Muscle of back (tissue), 11 donors: Measurements from ENCODE around the gene STXBP5L. TPM values are rescaled to one million over a fixed set of nuclear protein-coding genes. Genes with fewer than 3 reads are reported as not detected.
"Not testable (repeated sequence)": the region's sequence is repeated elsewhere in the genome, so short reads cannot be mapped to it uniquely, and the experiment has no call there.

Experiments
- DNase-seq, 3 donors: peaks; one replicate each; pipeline versions ENCODE4 v3.0.0 to v3.0.0-alpha.2; 2013
- polyA plus RNA-seq, 10 donors: library from polyadenylated mRNA; unstranded; fragments of 120-200 nt; gene quantifications; one replicate each; pipeline ENCODE4 v1.2.1, GENCODE V29; 2013; ENCODE audit not compliant: insufficient read length in 10 of 10

STXBP5L gene
- polyA plus RNA-seq, 10 donors, result 0.03 to 0.20 (median 0.06) TPM; not detected in 3

- DNase-seq, result no peak
Observed at GRCh38 chr3:121018917-121019321, 110.9 kb downstream of the STXBP5L start.

DNA sequence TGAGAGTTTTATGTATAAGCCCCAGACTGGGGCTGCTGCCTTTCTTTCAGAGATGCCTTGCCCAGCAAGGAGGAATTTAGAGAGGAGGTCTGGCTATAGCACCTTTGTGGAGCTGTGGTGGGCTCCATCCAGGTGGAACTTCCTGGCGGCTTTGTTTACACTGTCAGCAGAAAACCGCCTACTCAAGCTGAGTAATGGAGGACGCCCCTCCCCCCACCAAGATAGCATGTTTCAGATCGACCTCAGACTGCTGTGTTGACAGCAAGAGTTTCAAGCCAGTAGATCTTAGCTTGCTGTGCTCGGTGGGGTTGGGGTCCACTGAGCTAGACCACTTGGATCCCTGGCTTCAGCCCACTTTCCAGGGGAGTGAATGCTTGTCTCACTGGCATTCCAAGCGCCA is 155.6 kb downstream of the STXBP5L start:
- DNase-seq, result no peak

GRCh38 chr3:121064121-121064520 is 156.1 kb downstream of the STXBP5L start:
- no peak for DNase-seq

DNA sequence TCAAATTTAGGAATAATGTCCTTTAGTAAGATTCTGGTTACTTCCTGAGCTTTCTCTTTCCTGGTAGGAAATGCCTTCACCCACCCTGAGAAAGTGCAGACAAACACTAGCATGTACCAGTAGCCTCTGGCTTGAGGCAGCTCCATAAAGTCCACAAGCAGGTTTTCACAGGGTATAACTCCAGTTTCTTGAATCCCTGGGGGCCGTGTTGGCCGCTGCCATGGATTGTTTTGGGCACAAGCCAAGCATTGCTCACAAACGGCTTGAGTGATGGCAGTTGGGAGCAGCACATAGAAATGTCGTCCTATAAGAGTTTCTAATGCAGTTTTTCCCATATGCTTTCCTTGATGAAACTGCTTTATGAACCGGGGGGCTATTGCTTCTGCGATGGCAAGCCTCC is 164.1 kb downstream of the STXBP5L start:
- peak in 2 of 3 donors; percentile 3 to 6 for DNase-seq

DNA sequence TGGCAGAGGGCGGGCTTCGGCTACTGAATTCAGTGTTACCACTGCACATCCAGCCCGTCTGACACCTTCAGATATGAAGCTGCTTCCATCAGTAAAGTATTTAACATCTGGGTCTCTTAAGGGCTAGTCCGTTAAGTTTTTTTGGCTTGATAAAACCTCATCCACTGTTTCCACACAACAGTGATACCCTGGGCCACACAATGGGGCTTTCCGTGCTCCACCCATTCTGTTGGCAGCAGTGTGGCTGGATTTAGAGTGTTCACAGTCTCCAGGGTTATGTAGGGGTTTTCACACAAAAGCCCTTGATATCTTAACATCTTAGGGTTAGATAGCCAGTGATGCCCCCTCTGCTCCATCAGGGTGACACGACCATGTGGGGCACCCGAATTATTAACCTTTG is 165.0 kb downstream of the STXBP5L start:
- DNase-seq, result no peak

- DNase-seq, result no peak
Observed at GRCh38 chr3:121075191-121075590, 167.2 kb downstream of the STXBP5L start.

DNA sequence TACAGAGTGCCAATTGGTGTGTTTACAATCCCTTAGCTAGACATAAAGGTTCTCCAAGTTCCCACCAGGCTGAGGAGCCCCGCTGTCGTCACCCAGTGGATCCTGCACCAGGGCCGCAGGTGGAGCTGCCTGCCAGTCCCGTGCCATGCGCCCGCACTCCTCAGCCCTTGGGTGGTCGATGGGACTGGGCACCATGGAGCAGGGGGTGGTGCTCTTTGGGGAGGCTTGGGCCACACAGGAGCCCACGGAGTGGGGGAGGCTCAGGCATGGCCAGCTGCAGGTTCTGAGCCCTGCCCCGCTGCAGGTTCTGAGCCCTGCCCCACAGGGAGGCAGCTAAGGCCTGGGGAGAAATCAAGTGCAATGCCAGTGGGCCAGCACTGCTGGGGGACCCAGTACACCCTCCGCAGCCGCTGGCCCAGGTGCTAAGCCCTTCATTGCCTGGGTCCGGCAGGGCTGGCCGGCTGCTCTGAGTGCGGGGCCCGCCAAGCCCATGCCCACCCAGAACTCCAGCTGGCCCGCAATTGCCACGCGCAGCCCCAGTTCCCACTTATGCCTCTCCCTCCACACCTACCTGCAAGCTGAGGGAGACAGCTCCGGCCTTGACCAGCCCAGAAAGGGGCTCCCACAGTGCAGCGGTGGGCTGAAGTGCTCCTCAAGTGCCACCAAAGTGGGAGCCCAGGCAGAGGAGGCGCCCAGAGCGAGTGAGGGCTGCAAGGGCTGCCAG is 170.5 kb downstream of the STXBP5L start:
- not testable (repeated sequence) for DNase-seq

DNA sequence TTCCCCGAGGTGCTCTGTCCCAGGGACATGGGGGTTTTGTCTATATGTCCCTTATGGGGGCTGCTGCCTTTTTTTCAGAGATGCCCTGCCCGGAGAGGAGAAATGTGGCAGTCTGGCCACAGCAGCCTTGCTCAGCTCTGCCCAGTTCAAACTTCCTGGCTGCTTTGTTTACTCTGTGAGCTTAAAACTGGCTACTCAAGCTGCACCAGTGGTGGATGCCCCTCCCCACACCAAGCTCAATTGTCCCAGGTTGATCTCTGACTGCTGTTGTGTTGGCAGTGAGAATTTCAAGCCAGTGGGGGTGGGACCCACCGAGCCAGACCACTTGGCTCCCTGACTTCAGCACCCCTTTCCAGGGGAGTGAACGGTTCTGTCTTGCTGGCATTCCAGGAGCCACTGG is 188.9 kb downstream of the STXBP5L start:
- no peak for DNase-seq

DNA sequence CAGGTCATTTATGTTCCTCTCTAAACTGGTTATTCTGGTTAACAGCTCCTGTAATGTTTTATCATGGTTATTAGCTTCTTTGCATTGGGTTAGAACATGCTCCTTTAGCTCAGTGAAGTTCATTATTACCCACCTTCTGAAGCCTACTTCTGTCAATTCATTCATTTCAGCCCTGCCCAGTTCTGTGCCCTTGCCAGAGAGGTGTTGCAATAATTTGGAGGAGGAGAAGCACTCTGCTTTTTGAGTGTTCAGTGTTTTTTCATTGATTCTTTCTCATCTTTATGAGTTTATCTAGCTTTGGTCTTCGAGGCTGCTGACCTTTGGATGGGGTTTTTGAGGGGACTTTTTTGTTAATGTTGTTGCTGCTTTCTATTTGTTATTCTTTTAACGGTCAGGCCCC is 203.1 kb downstream of the STXBP5L start:
- DNase-seq, result not testable (repeated sequence)

DNA sequence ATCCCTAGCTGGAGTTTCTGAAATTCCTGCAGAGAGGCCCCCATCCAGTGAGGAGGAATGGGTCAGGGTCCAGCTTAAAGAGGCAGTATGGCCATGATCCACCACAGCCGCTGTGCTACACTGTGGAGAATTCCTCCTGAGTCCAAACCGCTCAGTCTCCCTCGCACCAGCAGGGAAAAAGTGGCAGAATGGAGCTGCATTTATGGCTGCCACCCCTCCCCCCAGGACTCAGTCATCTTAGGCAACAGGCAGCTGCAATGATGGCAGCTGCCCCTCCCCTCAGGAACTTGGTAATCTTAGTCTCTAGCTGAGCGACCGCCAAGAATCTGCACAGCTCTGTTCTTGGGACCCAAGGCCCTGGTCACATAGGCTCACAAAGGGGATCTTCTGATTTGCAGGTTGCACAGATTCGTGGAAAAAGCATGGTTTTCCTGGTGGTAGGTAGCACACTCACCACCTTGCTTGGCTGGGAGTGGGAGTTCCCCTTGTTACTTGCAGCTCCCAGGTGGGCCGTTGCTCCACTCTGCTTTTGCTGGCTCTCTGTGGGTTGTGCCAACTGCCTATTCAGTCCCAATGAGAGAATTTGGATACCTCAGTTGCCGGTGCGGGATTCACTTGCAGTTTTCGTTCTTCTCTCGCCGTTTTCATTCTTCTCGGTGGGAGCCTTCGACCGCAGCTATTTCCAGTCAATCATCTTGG is 204.1 kb downstream of the STXBP5L start:
- peak in 1 of 3 donors; percentile 0 for DNase-seq

- DNase-seq, result no peak
Observed at GRCh38 chr3:121126033-121126706, 218.2 kb downstream of the STXBP5L start.

DNA sequence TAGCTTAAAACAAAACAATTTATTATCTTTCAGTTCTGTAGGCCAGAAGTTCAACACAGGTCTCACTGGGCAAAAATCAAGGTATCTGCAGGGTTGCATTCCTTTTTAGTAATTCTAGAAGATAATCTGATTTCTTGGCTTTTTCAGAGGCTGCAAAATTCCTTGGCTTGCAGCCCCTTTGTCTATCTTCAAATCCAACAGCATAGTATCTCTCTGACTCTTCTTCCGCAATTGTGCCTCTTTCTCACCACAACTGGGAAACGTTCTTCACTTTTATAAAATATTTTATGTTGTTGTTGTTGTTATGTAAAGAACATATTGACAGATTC is 218.7 kb downstream of the STXBP5L start:
- no peak for DNase-seq

GRCh38 chr3:121152573-121152972 is 244.6 kb downstream of the STXBP5L start:
- peak in 2 of 3 donors; percentile 0 to 1 for DNase-seq

DNA sequence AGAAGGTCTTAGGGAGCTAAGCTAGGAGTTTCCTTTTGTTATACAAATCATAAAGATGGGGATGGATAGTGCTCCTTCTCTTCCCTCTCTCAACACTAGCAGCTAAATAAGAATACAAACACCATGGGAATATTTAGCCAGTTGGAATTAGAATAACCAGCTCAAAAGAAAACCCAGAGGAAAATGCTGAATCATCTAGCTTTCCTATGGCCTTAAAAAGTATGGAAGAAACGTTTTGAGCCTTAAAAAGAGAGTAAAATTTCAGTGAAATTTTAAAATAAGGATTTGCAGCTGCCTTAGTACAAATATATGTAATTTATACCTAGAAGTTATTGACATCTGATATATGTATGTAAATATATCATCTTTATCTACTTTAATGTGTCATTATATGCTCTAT is 245.8 kb downstream of the STXBP5L start:
- no peak for DNase-seq

DNA sequence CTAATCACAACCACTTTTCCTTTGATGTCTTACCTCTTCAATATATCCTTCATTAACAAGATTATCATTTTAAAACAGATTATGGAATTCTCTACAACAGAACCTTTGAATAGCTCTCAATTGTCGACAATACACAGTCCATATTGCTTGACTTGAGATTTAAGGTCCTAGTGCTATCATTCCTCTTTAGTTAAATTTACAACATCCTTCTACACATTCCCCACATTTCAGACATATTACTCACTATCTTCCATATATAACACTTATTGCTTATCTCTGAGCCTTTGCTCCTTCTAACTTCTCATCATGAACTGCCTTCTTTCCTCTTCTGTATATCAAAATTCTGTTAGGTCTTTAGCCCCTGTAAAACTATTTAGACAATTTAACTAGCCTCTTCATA is 247.0 kb downstream of the STXBP5L start:
- no peak for DNase-seq

- no peak for DNase-seq
Observed at GRCh38 chr3:121165397-121165837, 257.4 kb downstream of the STXBP5L start.

GRCh38 chr3:121167374-121168139 is 259.6 kb downstream of the STXBP5L start:
- DNase-seq, result no peak

- DNase-seq, result peak in 1 of 3 donors; percentile 1
Observed at GRCh38 chr3:121175083-121175482, 267.1 kb downstream of the STXBP5L start.

DNA sequence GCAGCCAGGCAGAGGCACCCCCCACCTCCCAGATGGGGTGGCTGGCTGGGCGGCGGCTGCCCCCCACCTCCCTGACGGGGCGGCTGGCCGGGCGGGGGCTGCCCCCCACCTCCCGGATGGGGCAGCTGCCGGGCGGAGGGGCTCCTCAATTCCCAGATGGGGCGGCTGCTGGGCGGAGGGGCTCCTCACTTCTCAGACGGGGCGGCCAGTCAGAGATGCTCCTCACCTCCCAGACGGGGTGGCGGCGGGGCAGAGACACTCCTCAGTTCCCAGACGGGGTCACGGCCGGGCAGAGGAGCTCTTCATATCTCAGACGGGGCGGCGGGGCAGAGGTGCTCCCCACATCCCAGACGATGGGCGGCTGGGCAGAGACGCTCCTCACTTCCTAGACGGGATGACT is 282.6 kb downstream of the STXBP5L start:
- not testable (repeated sequence) for DNase-seq

DNA sequence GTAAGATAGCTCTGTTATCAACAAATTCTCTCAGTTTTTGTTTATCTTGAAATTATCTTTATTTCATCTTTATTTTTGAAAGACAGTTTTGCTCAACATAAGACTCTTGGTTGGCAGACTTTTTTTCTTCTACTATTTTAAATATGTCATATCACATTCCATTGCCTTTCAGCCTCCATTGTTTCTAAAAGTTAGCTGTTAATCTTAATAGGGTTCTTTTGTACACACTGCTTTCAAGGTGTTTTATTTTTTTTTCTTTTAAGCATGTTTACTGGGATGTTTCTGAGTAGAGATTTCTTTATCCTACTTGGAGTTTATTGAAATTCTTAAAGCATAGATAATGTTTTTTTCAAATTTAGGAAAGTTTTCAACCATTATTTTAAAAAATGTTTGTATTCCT is 294.6 kb downstream of the STXBP5L start:
- no peak for DNase-seq

GRCh38 chr3:121223116-121223515 is 315.1 kb downstream of the STXBP5L start:
- DNase-seq, result no peak

DNA sequence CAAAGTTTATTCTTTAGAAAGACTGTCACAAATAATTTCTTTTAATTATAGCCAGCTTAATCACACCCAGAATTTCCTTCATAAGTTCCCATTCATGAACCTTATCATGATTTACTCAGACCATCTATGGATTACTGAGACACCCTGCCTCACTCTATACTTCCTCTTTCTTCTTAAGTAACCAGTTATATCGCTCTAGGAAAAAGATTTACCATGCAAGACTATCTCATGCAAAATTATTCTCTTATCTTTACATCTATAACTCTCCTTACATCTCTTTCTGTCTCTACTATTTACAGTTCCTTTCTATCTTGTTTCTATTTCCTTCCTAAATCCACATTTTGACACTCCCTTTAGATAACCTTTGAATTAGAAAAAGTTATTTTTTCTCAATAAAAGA is 321.0 kb downstream of the STXBP5L start:
- DNase-seq, result no peak
